K562 (cell line): ENCODE measurements around the gene SETD1B. TPM values are rescaled to one million over a fixed set of nuclear protein-coding genes. Genes with fewer than 3 reads are reported as not detected.
A peak's percentile ranks its signal among the peaks of the same experiment; 100 is the strongest.

ENCODE experiments used
- CBFA2T2 ChIP-seq: fragments of 450-650 bp; conservative IDR thresholded peaks from 2 replicates; pipeline ENCODE4 v1.6.1; 2017; ENCODE audit warnings: mild to moderate bottlenecking
- CTBP1 ChIP-seq: fragments of 450-650 bp; IDR thresholded peaks from 2 replicates; pipeline ENCODE4 v1.6.1; 2016; ENCODE audit warnings: borderline replicate concordance
- KDM1A ChIP-seq, 2 experiments: fragments of 450-650 bp; IDR thresholded peaks; 2 replicates each; pipeline ENCODE4 v1.6.1; 2016; ENCODE audit warnings: mild to moderate bottlenecking in 2 of 2
- NKRF ChIP-seq: fragments of 450-650 bp; IDR thresholded peaks from 2 replicates; pipeline ENCODE4 v1.6.1; 2016; ENCODE audit warnings: borderline replicate concordance
- PCBP2 ChIP-seq: fragments of 200-400 bp; formaldehyde crosslinking; IDR thresholded peaks from 2 replicates; pipeline ENCODE4 v1.6.1; 2018; ENCODE audit warnings: low read length, low read depth, mild to moderate bottlenecking, moderate library complexity; ENCODE audit not compliant: poor library complexity, severe bottlenecking
- polyA plus RNA-seq, 8 experiments: library from polyadenylated mRNA; depleted of rRNA in 4 of 8; stranded (reverse) in 5 of 8; unstranded in 3 of 8; fragments of >200 nt; fragmentation: Nextera tagmentation in 2 of 8; fragmentation: Illumina TruSeq in 1 of 8; extraction: Ambion mirVana in 2 of 8; extraction: Trizol in 1 of 8; gene quantifications; 2 replicates each; pipeline versions ENCODE4 v1.2.1 to v1.2.3, GENCODE V29; 2011 to 2014; ENCODE audit warnings: inconsistent platforms in 1 of 8, missing spikeins in 1 of 8
- total RNA-seq, 7 experiments: library from RNA; depleted of rRNA in 6 of 7; stranded (reverse); fragments of >200 nt in 6 of 7; fragmentation: Illumina TruSeq in 2 of 7; extraction: Trizol in 2 of 7; gene quantifications; 2 replicates each; pipeline versions ENCODE4 v1.2.1 to v1.2.3, GENCODE V29; 2011 to 2021; ENCODE audit warnings: low replicate concordance in 1 of 7
- TF ChIP-seq, protein P1 (sequence below): fragments of 450-650 bp; IDR thresholded peaks from 2 replicates; pipeline ENCODE4 v1.6.1; 2017; ENCODE audit warnings: antibody characterized with exemption, mild to moderate bottlenecking

The SETD1B gene
- total and polyA plus RNA-seq, 9 of the 15 experiments (the other 6 are each of a cell fraction or from before 2014, with no cell fraction given), result 0.48 to 26.6 (median 2.3) TPM

- TF ChIP-seq, protein P1, sequence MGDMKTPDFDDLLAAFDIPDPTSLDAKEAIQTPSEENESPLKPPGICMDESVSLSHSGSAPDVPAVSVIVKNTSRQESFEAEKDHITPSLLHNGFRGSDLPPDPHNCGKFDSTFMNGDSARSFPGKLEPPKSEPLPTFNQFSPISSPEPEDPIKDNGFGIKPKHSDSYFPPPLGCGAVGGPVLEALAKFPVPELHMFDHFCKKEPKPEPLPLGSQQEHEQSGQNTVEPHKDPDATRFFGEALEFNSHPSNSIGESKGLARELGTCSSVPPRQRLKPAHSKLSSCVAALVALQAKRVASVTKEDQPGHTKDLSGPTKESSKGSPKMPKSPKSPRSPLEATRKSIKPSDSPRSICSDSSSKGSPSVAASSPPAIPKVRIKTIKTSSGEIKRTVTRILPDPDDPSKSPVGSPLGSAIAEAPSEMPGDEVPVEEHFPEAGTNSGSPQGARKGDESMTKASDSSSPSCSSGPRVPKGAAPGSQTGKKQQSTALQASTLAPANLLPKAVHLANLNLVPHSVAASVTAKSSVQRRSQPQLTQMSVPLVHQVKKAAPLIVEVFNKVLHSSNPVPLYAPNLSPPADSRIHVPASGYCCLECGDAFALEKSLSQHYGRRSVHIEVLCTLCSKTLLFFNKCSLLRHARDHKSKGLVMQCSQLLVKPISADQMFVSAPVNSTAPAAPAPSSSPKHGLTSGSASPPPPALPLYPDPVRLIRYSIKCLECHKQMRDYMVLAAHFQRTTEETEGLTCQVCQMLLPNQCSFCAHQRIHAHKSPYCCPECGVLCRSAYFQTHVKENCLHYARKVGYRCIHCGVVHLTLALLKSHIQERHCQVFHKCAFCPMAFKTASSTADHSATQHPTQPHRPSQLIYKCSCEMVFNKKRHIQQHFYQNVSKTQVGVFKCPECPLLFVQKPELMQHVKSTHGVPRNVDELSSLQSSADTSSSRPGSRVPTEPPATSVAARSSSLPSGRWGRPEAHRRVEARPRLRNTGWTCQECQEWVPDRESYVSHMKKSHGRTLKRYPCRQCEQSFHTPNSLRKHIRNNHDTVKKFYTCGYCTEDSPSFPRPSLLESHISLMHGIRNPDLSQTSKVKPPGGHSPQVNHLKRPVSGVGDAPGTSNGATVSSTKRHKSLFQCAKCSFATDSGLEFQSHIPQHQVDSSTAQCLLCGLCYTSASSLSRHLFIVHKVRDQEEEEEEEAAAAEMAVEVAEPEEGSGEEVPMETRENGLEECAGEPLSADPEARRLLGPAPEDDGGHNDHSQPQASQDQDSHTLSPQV, result 0 out of 2 replicates have a peak, but pooled peaks have one; percentile 29
- TF ChIP-seq NKRF (no peak), KDM1A (IDR thresholded peaks at IDR 0.05) (peak; percentile 10 to 11; a peak in 2 of 4 replicates), CTBP1 (peak; percentile 70), PCBP2 (no peak), CBFA2T2 (peak; percentile 38)
- TF ChIP-seq, all 486 proteins: peak for 24
These were observed 39.6 kb downstream of the SETD1B start (continued) for GRCh38 chr12:121843236-121843982.
